HCT116 (cell line): ENCODE data around the gene CCNB2. TPM values are rescaled to one million over a fixed set of nuclear protein-coding genes. Genes with fewer than 3 reads are reported as not detected.

ENCODE experiments used
- ATAC-seq: fragments of 200-7000 bp; cut with Tn5 transposase; 2 replicates; pipeline ENCODE4 v1.9.1; 2020; ENCODE audit warnings: mild to moderate bottlenecking, moderate library complexity
- BruUV-seq: library from RNA; stranded (reverse); fragments of 400-500 nt; replicated peaks from 2 replicates; lab custom pipeline; 2021; lab: Mats Ljungman, UMichigan
- CTCF ChIA-PET: fragments of 300-600 bp; sonication (Branson Sonifier 250); formaldehyde crosslinking; loops from one replicate; lab custom pipeline; 2021; ENCODE audit warnings: antibody characterized with exemption; lab: Charles Lee
- POLR2A ChIA-PET: fragments of 300-600, 350-600 bp; sonication (Branson Sonifier 250); formaldehyde crosslinking; loops from one replicate; lab custom pipeline; 2021; ENCODE audit warnings: antibody characterized with exemption; lab: Charles Lee
- RAD21 ChIA-PET, 2 experiments: fragments of 300-600 bp; sonication (Branson Sonifier 250); formaldehyde crosslinking; loops; one replicate each; lab custom pipeline; 2023; ENCODE audit warnings: low total read pairs in 2 of 2; ENCODE audit not compliant: uncharacterized antibody in 2 of 2, unreplicated experiment in 2 of 2, low non-redundant PET in 1 of 2; lab: Charles Lee
- DNase-seq: peaks from one replicate; pipeline ENCODE4 v3.0.0-alpha.2; 2010; ENCODE audit warnings: low read depth, low spot score
- H2AFZ ChIP-seq: fragments of 200-600 bp; shearing (Covaris generic), sonication (generic); 2 replicates; pipeline ENCODE4 v1.6.1; 2017; ENCODE audit warnings: low read depth, mixed run types, mixed read lengths, antibody characterized with exemption, low read length; ENCODE audit not compliant: poor library complexity, severe bottlenecking
- H3K27ac ChIP-seq: 2 replicates; pipeline ENCODE4 v1.5.1; 2012; ENCODE audit warnings: low read depth, low read length
- H3K27me3 ChIP-seq: fragments of 200-600 bp; sonication (generic); 2 replicates; pipeline ENCODE4 v1.6.1; 2016; ENCODE audit warnings: mixed run types, low read length, mixed read lengths; ENCODE audit not compliant: insufficient read depth
- H3K36me3 ChIP-seq, 2 experiments: fragments of 200-500 bp in 1 of 2; fragments of 200-600 bp in 1 of 2; sonication (Bioruptor generic) in 1 of 2; sonication (generic) in 1 of 2; 2 replicates each; pipeline versions ENCODE4 v1.5.1 to v1.6.1; 2014 to 2016; ENCODE audit warnings: low read length in 2 of 2, inconsistent platforms in 1 of 2, mixed read lengths in 1 of 2, mixed run types in 1 of 2; ENCODE audit not compliant: insufficient read depth in 2 of 2, control insufficient read depth in 1 of 2
- H3K4me1 ChIP-seq, 2 experiments: fragments of 200-600 bp in 1 of 2; sonication (generic) in 1 of 2; 2 replicates each; pipeline versions ENCODE4 v1.5.1 to v1.6.1; 2012 to 2017; ENCODE audit warnings: low read length in 2 of 2, inconsistent platforms in 1 of 2, mild to moderate bottlenecking in 1 of 2, mixed read lengths in 1 of 2, mixed run types in 1 of 2, moderate library complexity in 1 of 2; ENCODE audit not compliant: insufficient read depth in 2 of 2, control insufficient read depth in 1 of 2
- H3K4me2 ChIP-seq: fragments of 200-600 bp; sonication (generic); 2 replicates; pipeline ENCODE4 v1.6.1; 2017; ENCODE audit warnings: mixed run types, low read length, mixed read lengths
- H3K4me3 ChIP-seq, 2 experiments: fragments of 200-600 bp in 1 of 2; sonication (generic) in 1 of 2; replicated peaks in 1 of 2; 2 replicates each; pipeline ENCODE4 v1.5.1; 2011 to 2016; ENCODE audit warnings: low read length in 2 of 2, control low read depth in 1 of 2, low read depth in 1 of 2, mild to moderate bottlenecking in 1 of 2, mixed read lengths in 1 of 2, mixed run types in 1 of 2
- H3K79me2 ChIP-seq: fragments of 200-600 bp; sonication (generic); 2 replicates; pipeline ENCODE4 v1.6.1; 2017; ENCODE audit warnings: mild to moderate bottlenecking, mixed run types, low read length, moderate library complexity, mixed read lengths; ENCODE audit not compliant: insufficient read depth
- H3K9ac ChIP-seq: fragments of 200-600 bp; sonication (generic); 2 replicates; pipeline ENCODE4 v1.6.1; 2016; ENCODE audit warnings: low read length, mixed read lengths
- H3K9me2 ChIP-seq: fragments of 200-600 bp; sonication (generic), shearing (Covaris generic); 2 replicates; pipeline ENCODE4 v1.6.1; 2017; ENCODE audit warnings: mixed run types, mild to moderate bottlenecking, moderate library complexity; ENCODE audit not compliant: insufficient read depth
- H3K9me3 ChIP-seq, 2 experiments: fragments of 200-500 bp in 1 of 2; fragments of 200-600 bp in 1 of 2; sonication (Bioruptor generic) in 1 of 2; sonication (generic) in 1 of 2; 2 replicates each; pipeline ENCODE4 v1.6.1; 2014 to 2017; ENCODE audit warnings: low read length in 2 of 2, mixed read lengths in 2 of 2, inconsistent platforms in 1 of 2, low read depth in 1 of 2, mild to moderate bottlenecking in 1 of 2, mixed run types in 1 of 2, moderate library complexity in 1 of 2; ENCODE audit not compliant: control insufficient read depth in 1 of 2, insufficient read depth in 1 of 2
- H4K20me1 ChIP-seq: fragments of 200-600 bp; sonication (generic), shearing (Covaris generic); 2 replicates; pipeline ENCODE4 v1.6.1; 2017; ENCODE audit warnings: mixed run types, mild to moderate bottlenecking, moderate library complexity; ENCODE audit not compliant: insufficient read depth
- ATF3 ChIP-seq: IDR thresholded peaks from 2 replicates; pipeline ENCODE4 v1.6.1; 2012
- CBX3 ChIP-seq: IDR thresholded peaks from 2 replicates; pipeline ENCODE4 v1.6.1; 2012; ENCODE audit warnings: low read depth
- EGR1 ChIP-seq: IDR thresholded peaks from 2 replicates; pipeline ENCODE4 v1.6.1; 2012; ENCODE audit warnings: low read depth
- MAX ChIP-seq: IDR thresholded peaks from 2 replicates; pipeline ENCODE4 v1.6.1; 2012
- POLR2A ChIP-seq: IDR thresholded peaks from 2 replicates; pipeline ENCODE4 v1.7.0; 2011; ENCODE audit warnings: borderline replicate concordance; ENCODE audit not compliant: insufficient read depth, insufficient read length; ENCODE audit errors: extremely low read depth
- ZBTB33 ChIP-seq: IDR thresholded peaks from 2 replicates; pipeline ENCODE4 v1.6.1; 2011; ENCODE audit warnings: mild to moderate bottlenecking, low read length, moderate library complexity; ENCODE audit not compliant: insufficient replicate concordance; ENCODE audit errors: extremely low read depth
- intact Hi-C: fragments of 100-400 bp; cut with micrococcal nuclease; formaldehyde crosslinking; loops from 2 replicates; pipeline ENCODE4 v1.10.0; 2022
- total RNA-seq: library from RNA; stranded (reverse); gene quantifications from one replicate; pipeline ENCODE4 v1.2.1, GENCODE V29; 2021; ENCODE audit not compliant: unreplicated experiment

Gene CCNB2
- total RNA-seq, 1 experiment from 2014 or later, result 88.7 TPM

- Histone ChIP-seq H3K4me2 (no peak overlapping the region), H3K27me3 (no peaks in the 10 kb centered on the region), H2AFZ (no peak overlapping the region), H3K4me1 (no peaks in the 10 kb centered on the region), H3K9ac (no peak overlapping the region), H3K9me3 (no peaks in the 10 kb centered on the region), H4K20me1 (no peaks in the 10 kb centered on the region), H3K4me3 (no peak overlapping the region), H3K36me3 (peaks cover 52 to 63% of the 10 kb centered on the region in 2 experiments), H3K79me2 (peaks cover 13% of the 10 kb centered on the region), H3K9me2 (no peaks in the 10 kb centered on the region), H3K27ac (no peak overlapping the region)
- ATAC-seq (no peak), DNase-seq (no peak)
- CTCF ChIA-PET, result interaction anchor here (1.5 kb wide), 1 partner anchor 904 kb away, joined by 3 read pairs; no protein-coding TSS in a partner anchor
- POLR2A ChIA-PET, result no interaction called here
- intact Hi-C loops, result no loop called here
- BruUV-seq, result no TSS peak
- no peak for TF ChIP-seq MAX
- no peak for TF ChIP-seq EGR1
- TF ChIP-seq ATF3, result no peak
- TF ChIP-seq ZBTB33, result no peak
- no peak for TF ChIP-seq POLR2A
- RAD21 ChIA-PET, result no interaction called here
Measured at GRCh38 chr15:59116771-59117170, 11.8 kb downstream of the CCNB2 start.

GRCh38 chr15:59119625-59120024 is 14.7 kb downstream of the CCNB2 start:
- Histone ChIP-seq H3K4me1 (no peaks in the 10 kb centered on the region), H3K27me3 (no peaks in the 10 kb centered on the region), H2AFZ (no peak overlapping the region), H3K9ac (no peak overlapping the region), H3K36me3 (peaks cover 53 to 60% of the 10 kb centered on the region in 2 experiments), H3K4me3 (no peak overlapping the region), H4K20me1 (no peaks in the 10 kb centered on the region), H3K9me3 (no peaks in the 10 kb centered on the region), H3K4me2 (no peak overlapping the region), H3K79me2 (peaks cover 14% of the 10 kb centered on the region), H3K27ac (no peak overlapping the region), H3K9me2 (no peaks in the 10 kb centered on the region)
- TF ChIP-seq CBX3 (no peak), ZBTB33 (no peak)
- DNase-seq, result no peak
- ChIA-PET POLR2A (no interaction called here), RAD21 (no interaction called here), CTCF (no interaction called here)
- no TSS peak for BruUV-seq
- no peak for ATAC-seq
- intact Hi-C loops, result no loop called here
